HepG2 (cell line): ENCODE measurements around the gene COL5A1. TPM values are rescaled to one million over a fixed set of nuclear protein-coding genes. Genes with fewer than 3 reads are reported as not detected.

Source experiments
- ATAC-seq: fragments of 200-7000 bp; cut with Tn5 transposase; 3 replicates; pipeline ENCODE4 v1.9.1; 2020; ENCODE audit warnings: mild to moderate bottlenecking, moderate library complexity
- BruUV-seq: library from RNA; stranded (reverse); fragments of 400-500 nt; replicated peaks from 2 replicates; lab custom pipeline; 2021; lab: Mats Ljungman, UMichigan
- CTCF ChIA-PET: fragments of 300-600 bp; formaldehyde crosslinking; extraction: SDS; loops from one replicate; lab custom pipeline; 2021; ENCODE audit warnings: low total read pairs, inconsistent platforms, low intra/inter-chr PET ratio; lab: Yijun Ruan, JAX
- POLR2A ChIA-PET: fragments of 350-600 bp; sonication (Branson Sonifier 250); formaldehyde crosslinking; loops from one replicate; lab custom pipeline; 2020; ENCODE audit warnings: antibody characterized with exemption, inconsistent platforms; lab: Yijun Ruan, JAX
- DNase-seq: peaks from one replicate; pipeline ENCODE4 v3.0.0-alpha.2; 2015; ENCODE audit warnings: low spot score
- FAIRE-seq: peaks from 3 replicates; lab custom pipeline; 2011; peaks lifted over from hg19 to GRCh38; lab: Jason Lieb, UNC
- H2AFZ ChIP-seq: one replicate; pipeline ENCODE4 v1.6.1; 2011; ENCODE audit warnings: low read length, inconsistent platforms
- H3K27ac ChIP-seq: fragments of 300-600 bp; 3 replicates; pipeline ENCODE4 v1.8.0; 2011; ENCODE audit warnings: mixed run types, mild to moderate bottlenecking, mixed read lengths, low read length, inconsistent platforms; ENCODE audit not compliant: insufficient read depth; ENCODE audit errors: extremely low read length
- H3K27me3 ChIP-seq, 2 experiments: fragments of 200-600 bp in 1 of 2; 2 replicates in 1 of 2; 3 replicates in 1 of 2; pipeline versions ENCODE4 v1.6.0 to v1.8.0; 2011; ENCODE audit warnings: low read length in 2 of 2, mild to moderate bottlenecking in 2 of 2, moderate library complexity in 2 of 2, inconsistent platforms in 1 of 2; ENCODE audit not compliant: insufficient read depth in 2 of 2, control insufficient read depth in 1 of 2
- H3K36me3 ChIP-seq, 2 experiments: fragments of 200-600 bp in 1 of 2; replicated peaks in 1 of 2; 2 replicates in 1 of 2; 3 replicates in 1 of 2; pipeline versions ENCODE4 v1.5.1 to v1.8.0; 2011; ENCODE audit warnings: low read length in 2 of 2, inconsistent platforms in 1 of 2; ENCODE audit not compliant: insufficient read depth in 2 of 2, control insufficient read depth in 1 of 2
- H3K4me1 ChIP-seq: 2 replicates; pipeline ENCODE4 v1.5.1; 2012; ENCODE audit warnings: low read length, inconsistent platforms; ENCODE audit not compliant: insufficient read depth
- H3K4me2 ChIP-seq: 2 replicates; pipeline ENCODE4 v1.6.0; 2011; ENCODE audit warnings: low read depth, low read length, inconsistent platforms
- H3K4me3 ChIP-seq, 3 experiments: fragments of 200-600 bp in 1 of 3; sonication (generic), shearing (Covaris generic) in 1 of 3; replicated peaks in 1 of 3; 2 replicates each; pipeline ENCODE4 v1.5.1; 2011 to 2016; ENCODE audit warnings: low read length in 3 of 3, inconsistent platforms in 2 of 3, low read depth in 2 of 3, mild to moderate bottlenecking in 2 of 3, control low read depth in 1 of 3, mixed read lengths in 1 of 3; ENCODE audit not compliant: insufficient read depth in 1 of 3
- H3K79me2 ChIP-seq: one replicate; pipeline ENCODE4 v1.6.1; 2011; ENCODE audit warnings: low read length, inconsistent platforms; ENCODE audit not compliant: insufficient read depth
- H3K9ac ChIP-seq: 2 replicates; pipeline ENCODE4 v1.6.0; 2011; ENCODE audit warnings: mild to moderate bottlenecking, low read depth, low read length, inconsistent platforms; ENCODE audit not compliant: insufficient read depth
- H3K9me3 ChIP-seq: 2 replicates; pipeline ENCODE4 v1.5.1; 2012; ENCODE audit warnings: mild to moderate bottlenecking, low read length
- H4K20me1 ChIP-seq: 2 replicates; pipeline ENCODE4 v1.6.0; 2011; ENCODE audit warnings: inconsistent platforms, mild to moderate bottlenecking, low read length, moderate library complexity; ENCODE audit not compliant: insufficient read depth
- POGZ ChIP-seq: sonication (generic); formaldehyde crosslinking; IDR thresholded peaks from 2 replicates; pipeline ENCODE4 v1.4.0; 2020; ENCODE audit warnings: mild to moderate bottlenecking, missing genetic modification reagents
- ZBTB25 ChIP-seq: IDR thresholded peaks from 2 replicates; pipeline ENCODE4 v1.6.1; 2018; ENCODE audit warnings: missing genetic modification reagents
- ZNF550 ChIP-seq: sonication (generic); formaldehyde crosslinking; IDR thresholded peaks from 2 replicates; pipeline ENCODE4 v1.4.0; 2020; ENCODE audit warnings: mild to moderate bottlenecking, missing genetic modification reagents, borderline replicate concordance
- ZNF614 ChIP-seq: IDR thresholded peaks from 2 replicates; pipeline ENCODE4 v1.6.1; 2018; ENCODE audit warnings: missing biosample characterization, missing genetic modification reagents, inconsistent platforms, borderline replicate concordance
- ZNF800 ChIP-seq: sonication (generic); formaldehyde crosslinking; IDR thresholded peaks from 2 replicates; pipeline ENCODE4 v1.4.0; 2020; ENCODE audit warnings: missing genetic modification reagents
- ZNF879 ChIP-seq: sonication (generic); formaldehyde crosslinking; IDR thresholded peaks from 2 replicates; pipeline ENCODE4 v1.8.1; 2023; ENCODE audit warnings: missing genetic modification reagents
- WGBS: methylation state at CpG from one replicate; pipeline ENCODE4 v1.1.6; 2017; ENCODE audit warnings: low lambda C conversion rate; 5-methylcytosine and 5-hydroxymethylcytosine counted together
- in situ Hi-C: cut with HindIII; loops from 2 replicates; pipeline ENCODE4 v1.10.0; 2017; ENCODE audit warnings: low pct_unique_long_range_greater_than_20kb; ENCODE audit not compliant: extremely low pct_ligation_motif_present
- intact Hi-C: fragments of 100-400 bp; cut with micrococcal nuclease; formaldehyde crosslinking; loops from one replicate; pipeline ENCODE4 v1.10.0; 2022; ENCODE audit not compliant: unreplicated experiment
- polyA plus RNA-seq, 8 experiments: library from polyadenylated mRNA; depleted of rRNA in 3 of 8; stranded (reverse) in 7 of 8; unstranded in 1 of 8; fragments of >200 nt; fragmentation: Illumina TruSeq in 4 of 8; extraction: Trizol in 4 of 8; gene quantifications; 2 replicates each; pipeline versions ENCODE4 v1.2.1 to v1.2.3, GENCODE V29; 2011 to 2016; ENCODE audit warnings: low read depth in 4 of 8, missing spikeins in 1 of 8, mixed read lengths in 1 of 8; ENCODE audit not compliant: insufficient read depth in 1 of 8
- total RNA-seq, 5 experiments: library from RNA; depleted of rRNA; stranded (reverse); fragments of >200 nt; fragmentation: Illumina TruSeq; extraction: Trizol; gene quantifications; 2 replicates each; pipeline ENCODE4 v1.2.3, GENCODE V29; 2016; ENCODE audit warnings: low read depth in 1 of 5
- TF ChIP-seq, protein P1 (sequence below): sonication (generic); formaldehyde crosslinking; IDR thresholded peaks from 2 replicates; pipeline ENCODE4 v1.5.0; 2020; ENCODE audit warnings: mild to moderate bottlenecking, missing genetic modification reagents, borderline replicate concordance

The COL5A1 gene
- total and polyA plus RNA-seq, 2 of the 13 experiments (the other 11 are each of a cell fraction or from before 2014, with no cell fraction given): not detected

GRCh38 chr9:134851020-134851419 lies 209.4 kb downstream of the COL5A1 start:
- no peak overlapping the region for H3K4me3 ChIP-seq
- no peaks in the 10 kb centered on the region for H3K4me1 ChIP-seq
- no peaks in the 10 kb centered on the region for H4K20me1 ChIP-seq
- DNase-seq (no peak), FAIRE-seq (no peak), ATAC-seq (no peak)
- no peak overlapping the region for H3K9ac ChIP-seq
- no peaks in the 10 kb centered on the region for H3K36me3 ChIP-seq
- no peaks in the 10 kb centered on the region for H3K79me2 ChIP-seq
- H3K9me3 ChIP-seq: no peaks in the 10 kb centered on the region; the same call in none of the 2 replicates
- 38% methylated on average over 11 of the region's 12 CpGs for WGBS
- in situ Hi-C loops: no loop called here
- no peak overlapping the region for H3K4me2 ChIP-seq
- ChIA-PET CTCF (no interaction called here), POLR2A (no interaction called here)
- intact Hi-C loops: no loop called here
- no TSS peak for BruUV-seq
- H2AFZ ChIP-seq: no peak overlapping the region
- H3K27ac ChIP-seq: no peak overlapping the region
- TF ChIP-seq ZNF800 (CRISPR knock-in tag) (no peak), ZBTB25 (CRISPR knock-in tag) (no peak), ZNF879 (CRISPR knock-in tag) (no peak), POGZ (CRISPR knock-in tag) (no peak), ZNF614 (CRISPR knock-in tag) (no peak), ZNF550 (CRISPR knock-in tag) (no peak)
- TF ChIP-seq, protein P1, sequence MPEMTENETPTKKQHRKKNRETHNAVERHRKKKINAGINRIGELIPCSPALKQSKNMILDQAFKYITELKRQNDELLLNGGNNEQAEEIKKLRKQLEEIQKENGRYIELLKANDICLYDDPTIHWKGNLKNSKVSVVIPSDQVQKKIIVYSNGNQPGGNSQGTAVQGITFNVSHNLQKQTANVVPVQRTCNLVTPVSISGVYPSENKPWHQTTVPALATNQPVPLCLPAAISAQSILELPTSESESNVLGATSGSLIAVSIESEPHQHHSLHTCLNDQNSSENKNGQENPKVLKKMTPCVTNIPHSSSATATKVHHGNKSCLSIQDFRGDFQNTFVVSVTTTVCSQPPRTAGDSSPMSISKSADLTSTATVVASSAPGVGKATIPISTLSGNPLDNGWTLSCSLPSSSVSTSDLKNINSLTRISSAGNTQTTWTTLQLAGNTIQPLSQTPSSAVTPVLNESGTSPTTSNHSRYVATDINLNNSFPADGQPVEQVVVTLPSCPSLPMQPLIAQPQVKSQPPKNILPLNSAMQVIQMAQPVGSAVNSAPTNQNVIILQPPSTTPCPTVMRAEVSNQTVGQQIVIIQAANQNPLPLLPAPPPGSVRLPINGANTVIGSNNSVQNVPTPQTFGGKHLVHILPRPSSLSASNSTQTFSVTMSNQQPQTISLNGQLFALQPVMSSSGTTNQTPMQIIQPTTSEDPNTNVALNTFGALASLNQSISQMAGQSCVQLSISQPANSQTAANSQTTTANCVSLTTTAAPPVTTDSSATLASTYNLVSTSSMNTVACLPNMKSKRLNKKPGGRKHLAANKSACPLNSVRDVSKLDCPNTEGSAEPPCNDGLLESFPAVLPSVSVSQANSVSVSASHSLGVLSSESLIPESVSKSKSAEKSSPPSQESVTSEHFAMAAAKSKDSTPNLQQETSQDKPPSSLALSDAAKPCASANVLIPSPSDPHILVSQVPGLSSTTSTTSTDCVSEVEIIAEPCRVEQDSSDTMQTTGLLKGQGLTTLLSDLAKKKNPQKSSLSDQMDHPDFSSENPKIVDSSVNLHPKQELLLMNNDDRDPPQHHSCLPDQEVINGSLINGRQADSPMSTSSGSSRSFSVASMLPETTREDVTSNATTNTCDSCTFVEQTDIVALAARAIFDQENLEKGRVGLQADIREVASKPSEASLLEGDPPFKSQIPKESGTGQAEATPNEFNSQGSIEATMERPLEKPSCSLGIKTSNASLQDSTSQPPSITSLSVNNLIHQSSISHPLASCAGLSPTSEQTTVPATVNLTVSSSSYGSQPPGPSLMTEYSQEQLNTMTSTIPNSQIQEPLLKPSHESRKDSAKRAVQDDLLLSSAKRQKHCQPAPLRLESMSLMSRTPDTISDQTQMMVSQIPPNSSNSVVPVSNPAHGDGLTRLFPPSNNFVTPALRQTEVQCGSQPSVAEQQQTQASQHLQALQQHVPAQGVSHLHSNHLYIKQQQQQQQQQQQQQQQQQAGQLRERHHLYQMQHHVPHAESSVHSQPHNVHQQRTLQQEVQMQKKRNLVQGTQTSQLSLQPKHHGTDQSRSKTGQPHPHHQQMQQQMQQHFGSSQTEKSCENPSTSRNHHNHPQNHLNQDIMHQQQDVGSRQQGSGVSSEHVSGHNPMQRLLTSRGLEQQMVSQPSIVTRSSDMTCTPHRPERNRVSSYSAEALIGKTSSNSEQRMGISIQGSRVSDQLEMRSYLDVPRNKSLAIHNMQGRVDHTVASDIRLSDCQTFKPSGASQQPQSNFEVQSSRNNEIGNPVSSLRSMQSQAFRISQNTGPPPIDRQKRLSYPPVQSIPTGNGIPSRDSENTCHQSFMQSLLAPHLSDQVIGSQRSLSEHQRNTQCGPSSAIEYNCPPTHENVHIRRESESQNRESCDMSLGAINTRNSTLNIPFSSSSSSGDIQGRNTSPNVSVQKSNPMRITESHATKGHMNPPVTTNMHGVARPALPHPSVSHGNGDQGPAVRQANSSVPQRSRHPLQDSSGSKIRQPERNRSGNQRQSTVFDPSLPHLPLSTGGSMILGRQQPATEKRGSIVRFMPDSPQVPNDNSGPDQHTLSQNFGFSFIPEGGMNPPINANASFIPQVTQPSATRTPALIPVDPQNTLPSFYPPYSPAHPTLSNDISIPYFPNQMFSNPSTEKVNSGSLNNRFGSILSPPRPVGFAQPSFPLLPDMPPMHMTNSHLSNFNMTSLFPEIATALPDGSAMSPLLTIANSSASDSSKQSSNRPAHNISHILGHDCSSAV (CRISPR knock-in tag): no peak
- peaks cover 0 to 23% of the 10 kb centered on the region in 2 experiments; a peak in 3 of 5 replicates for H3K27me3 ChIP-seq
